ENCODE data around the gene HOXA7. TPM values are rescaled to one million over a fixed set of nuclear protein-coding genes. Genes with fewer than 3 reads are reported as not detected.
A peak's percentile ranks its signal among the peaks of the same experiment; 100 is the strongest.

Gene HOXA7
- total RNA-seq, 1 donor from 2014 or later, result 8.8 TPM

DNA sequence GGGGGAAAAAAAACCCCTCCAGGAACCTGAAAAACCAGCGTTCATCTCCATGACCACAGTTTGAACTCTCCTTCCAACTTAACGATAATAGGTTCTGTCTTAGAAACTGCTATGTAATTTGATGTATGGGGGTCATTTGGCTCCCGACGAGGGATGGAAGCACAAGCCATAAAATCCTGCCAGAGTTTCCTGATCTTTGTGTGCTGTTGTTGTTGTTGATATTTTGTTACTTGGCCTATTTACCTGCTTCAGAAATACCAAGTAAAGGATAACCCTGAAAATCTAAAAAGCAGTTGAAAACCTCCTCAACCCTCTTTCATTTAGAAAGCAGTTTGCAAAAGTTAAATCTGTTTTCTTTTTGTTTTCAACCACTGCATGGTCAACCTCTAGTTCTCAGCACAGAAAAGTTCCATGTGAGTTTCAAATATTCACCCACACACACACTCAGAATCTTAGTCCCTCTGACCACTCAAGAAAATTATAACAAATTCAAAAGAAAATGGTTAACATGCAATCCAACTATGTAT, 44.7 kb downstream of the HOXA7 start:
- Mint-ChIP-seq H3K4me3 (peak overlapping the region; percentile 86), H3K36me3 (ENCODE audit: low read depth) (peaks cover 9% of the 10 kb centered on the region), H3K27ac (ENCODE audit: unreplicated experiment) (no peak overlapping the region), H3K4me1 (peaks cover 55% of the 10 kb centered on the region), H3K9me3 (no peaks in the 10 kb centered on the region), H3K27me3 (ENCODE audit: low read depth) (peaks cover 94% of the 10 kb centered on the region)
- TF ChIP-seq, protein P1, sequence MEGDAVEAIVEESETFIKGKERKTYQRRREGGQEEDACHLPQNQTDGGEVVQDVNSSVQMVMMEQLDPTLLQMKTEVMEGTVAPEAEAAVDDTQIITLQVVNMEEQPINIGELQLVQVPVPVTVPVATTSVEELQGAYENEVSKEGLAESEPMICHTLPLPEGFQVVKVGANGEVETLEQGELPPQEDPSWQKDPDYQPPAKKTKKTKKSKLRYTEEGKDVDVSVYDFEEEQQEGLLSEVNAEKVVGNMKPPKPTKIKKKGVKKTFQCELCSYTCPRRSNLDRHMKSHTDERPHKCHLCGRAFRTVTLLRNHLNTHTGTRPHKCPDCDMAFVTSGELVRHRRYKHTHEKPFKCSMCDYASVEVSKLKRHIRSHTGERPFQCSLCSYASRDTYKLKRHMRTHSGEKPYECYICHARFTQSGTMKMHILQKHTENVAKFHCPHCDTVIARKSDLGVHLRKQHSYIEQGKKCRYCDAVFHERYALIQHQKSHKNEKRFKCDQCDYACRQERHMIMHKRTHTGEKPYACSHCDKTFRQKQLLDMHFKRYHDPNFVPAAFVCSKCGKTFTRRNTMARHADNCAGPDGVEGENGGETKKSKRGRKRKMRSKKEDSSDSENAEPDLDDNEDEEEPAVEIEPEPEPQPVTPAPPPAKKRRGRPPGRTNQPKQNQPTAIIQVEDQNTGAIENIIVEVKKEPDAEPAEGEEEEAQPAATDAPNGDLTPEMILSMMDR (conservative IDR thresholded peaks at IDR 0.05), result no peak
- no peak for DNase-seq (ENCODE audit: low read depth, low spot score)

DNA sequence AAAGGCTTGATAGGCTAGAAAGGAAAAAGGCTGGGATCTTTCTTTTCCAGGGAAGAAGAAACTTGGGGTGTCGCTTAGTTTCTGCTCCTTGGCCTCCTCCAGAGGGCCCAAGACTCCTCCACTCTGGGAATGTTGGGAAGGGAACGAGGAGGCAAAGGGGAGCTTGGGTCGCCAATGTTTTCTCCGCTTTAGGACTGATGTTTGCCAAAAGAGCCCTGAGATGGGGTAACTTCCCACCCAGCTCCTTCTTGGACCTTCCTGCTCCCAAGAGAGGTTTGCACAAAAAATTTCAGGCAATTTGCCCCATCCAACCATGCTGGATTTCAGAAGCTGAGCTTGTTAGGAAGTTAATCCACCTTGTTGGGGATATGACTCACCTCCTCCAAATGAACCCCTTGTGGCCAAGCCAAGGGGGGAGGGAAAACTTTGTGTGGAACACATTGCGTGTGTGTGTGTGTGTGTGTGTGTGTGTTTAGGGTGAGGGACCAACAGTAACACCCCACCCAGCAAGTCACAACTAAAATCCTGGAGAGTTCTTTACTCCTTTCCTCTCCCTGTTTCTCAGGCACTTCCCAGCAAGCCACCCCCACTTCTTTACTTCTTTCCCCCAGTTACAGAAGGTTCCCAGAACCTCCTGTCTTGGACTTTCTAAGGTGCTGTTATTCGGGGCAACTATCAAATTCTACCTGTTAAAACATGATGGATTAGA, 45.3 kb downstream of the HOXA7 start:
- Mint-ChIP-seq H3K27ac (ENCODE audit: unreplicated experiment) (no peak overlapping the region), H3K27me3 (ENCODE audit: low read depth) (peaks cover 93% of the 10 kb centered on the region), H3K36me3 (ENCODE audit: low read depth) (peaks cover 9% of the 10 kb centered on the region), H3K4me3 (peak overlapping the region; percentile 86), H3K4me1 (peaks cover 58% of the 10 kb centered on the region), H3K9me3 (no peaks in the 10 kb centered on the region)
- DNase-seq (ENCODE audit: low read depth, low spot score), result no peak
- TF ChIP-seq, protein P1 (conservative IDR thresholded peaks at IDR 0.05), result no peak

DNA sequence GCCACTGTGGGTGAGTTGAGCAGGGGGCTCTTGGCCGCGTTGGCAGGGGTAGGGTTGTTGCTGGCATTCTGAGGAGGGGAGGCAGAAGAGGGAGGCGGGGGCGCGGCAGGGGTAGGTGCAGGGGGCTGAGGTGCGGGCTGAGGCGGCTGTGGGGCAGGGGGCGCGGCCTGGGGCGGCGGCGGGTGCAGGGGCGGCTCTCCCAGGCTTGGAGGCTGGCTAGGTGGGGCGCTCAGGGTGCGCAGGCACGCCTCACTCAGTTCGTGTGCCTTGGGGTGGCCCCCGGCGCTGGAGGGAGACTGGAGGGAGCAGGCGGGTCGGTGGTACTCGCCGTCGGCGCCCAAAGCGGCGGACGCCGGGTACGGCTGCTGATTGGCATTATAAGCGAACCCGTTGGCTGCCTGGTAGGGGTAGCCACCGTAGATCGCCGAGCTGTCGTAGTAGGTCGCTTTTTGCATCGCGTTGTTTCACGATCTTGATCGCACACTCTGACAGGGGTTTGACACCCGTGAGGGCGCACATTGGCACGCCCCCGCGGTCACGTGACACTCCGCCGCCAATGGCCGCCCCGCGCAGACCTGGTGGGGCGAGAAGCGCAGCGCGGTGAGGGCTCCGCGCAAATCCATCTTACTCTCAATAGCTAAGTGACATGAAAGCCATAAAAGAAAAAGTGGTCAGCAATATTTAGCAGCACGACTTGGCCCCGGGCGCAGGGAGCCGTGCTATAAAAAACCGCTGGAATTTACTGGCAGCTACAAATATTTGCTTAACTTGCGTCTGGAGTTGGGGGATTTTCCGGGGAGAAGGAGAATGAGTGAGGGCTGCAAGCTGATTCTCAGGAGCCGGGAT, 46.1 kb downstream of the HOXA7 start:
- no peak for DNase-seq (ENCODE audit: low read depth, low spot score)
- Mint-ChIP-seq H3K36me3 (ENCODE audit: low read depth) (peaks cover 9% of the 10 kb centered on the region), H3K4me3 (peak overlapping the region; percentile 99), H3K27ac (ENCODE audit: unreplicated experiment) (no peak overlapping the region), H3K27me3 (ENCODE audit: low read depth) (peaks cover 93% of the 10 kb centered on the region), H3K9me3 (no peaks in the 10 kb centered on the region), H3K4me1 (peaks cover 66% of the 10 kb centered on the region)
- TF ChIP-seq, protein P1 (conservative IDR thresholded peaks at IDR 0.05), result no peak

DNA sequence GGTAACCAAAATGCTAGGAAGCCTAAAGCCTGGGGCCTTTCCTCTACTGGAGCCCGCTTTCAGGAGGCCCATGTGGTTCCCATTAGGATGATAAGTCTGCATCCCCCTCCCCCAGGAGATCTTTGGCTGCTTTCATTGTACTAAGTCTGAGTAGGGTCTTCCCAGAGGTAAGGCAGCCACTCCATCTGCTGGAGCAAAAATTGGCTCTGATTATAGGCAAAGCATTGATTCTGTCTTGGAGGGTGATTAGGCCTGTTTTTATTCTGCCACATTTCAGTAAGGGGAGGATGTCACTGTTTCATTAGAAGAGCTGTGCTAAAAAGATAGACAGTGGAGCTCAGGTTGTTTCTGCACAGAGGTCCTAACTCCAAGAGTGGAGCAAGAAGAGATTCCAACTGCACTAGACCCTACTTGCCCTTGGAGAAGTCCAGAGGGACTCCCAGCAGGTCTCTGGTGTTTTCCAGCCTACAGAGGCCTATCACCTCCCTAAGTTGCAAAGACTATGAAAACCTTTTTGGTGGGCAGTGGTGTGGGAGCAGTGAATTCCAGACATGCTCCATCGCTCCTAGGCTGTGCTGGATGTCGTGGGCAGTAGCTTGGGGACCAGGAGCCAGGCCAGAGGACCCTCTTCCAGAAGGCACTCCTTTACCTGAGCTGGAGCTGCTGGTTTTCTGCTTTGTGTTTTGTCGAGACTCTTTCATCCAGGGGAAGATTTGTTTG, 46.8 kb downstream of the HOXA7 start:
- H3K36me3 Mint-ChIP-seq (ENCODE audit: low read depth), result peaks cover 9% of the 10 kb centered on the region
- H3K27me3 Mint-ChIP-seq (ENCODE audit: low read depth), result peaks cover 93% of the 10 kb centered on the region
- H3K4me3 Mint-ChIP-seq, result peak overlapping the region; percentile 99
- H3K27ac Mint-ChIP-seq (ENCODE audit: unreplicated experiment), result no peak overlapping the region
- no peaks in the 10 kb centered on the region for H3K9me3 Mint-ChIP-seq
- TF ChIP-seq, protein P1 (conservative IDR thresholded peaks at IDR 0.05), result no peak
- no peak for DNase-seq (ENCODE audit: low read depth, low spot score)
- peaks cover 67% of the 10 kb centered on the region for H3K4me1 Mint-ChIP-seq

DNA sequence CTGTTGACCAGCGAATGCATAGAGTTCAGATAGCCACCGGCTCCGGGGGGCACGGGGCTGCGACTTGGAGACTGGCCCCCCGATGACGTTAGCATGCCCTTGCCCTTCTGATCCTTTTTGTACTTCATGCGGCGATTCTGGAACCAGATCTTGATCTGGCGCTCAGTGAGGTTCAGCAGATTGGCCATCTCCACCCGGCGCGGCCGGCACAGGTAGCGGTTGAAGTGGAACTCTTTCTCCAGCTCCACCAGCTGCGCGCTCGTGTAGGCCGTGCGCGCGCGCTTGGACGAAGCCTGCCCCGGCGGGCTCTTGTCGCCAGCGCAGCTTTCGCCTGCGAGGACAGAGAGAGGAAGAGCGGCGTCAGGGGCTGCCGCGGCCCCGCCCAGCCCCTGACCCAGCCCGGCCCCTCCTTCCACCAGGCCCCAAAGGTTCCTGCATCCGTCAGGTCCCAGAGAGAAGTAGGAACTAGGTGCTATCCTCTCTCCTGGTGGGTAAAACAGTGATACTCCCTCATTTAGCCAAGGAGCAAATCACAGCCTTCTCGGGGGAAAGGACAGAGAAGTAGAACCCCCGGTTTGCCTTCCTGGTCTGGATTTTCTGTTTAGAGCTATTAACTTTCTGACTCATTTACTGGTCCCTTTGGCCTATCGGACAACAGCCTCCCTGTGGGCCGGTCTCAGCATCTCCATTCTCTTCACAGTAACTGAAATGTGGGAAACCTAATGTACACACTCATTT, 47.9 kb downstream of the HOXA7 start:
- peaks cover 73% of the 10 kb centered on the region for H3K4me1 Mint-ChIP-seq
- peaks cover 96% of the 10 kb centered on the region for H3K27me3 Mint-ChIP-seq (ENCODE audit: low read depth)
- H3K36me3 Mint-ChIP-seq (ENCODE audit: low read depth), result peaks cover 9% of the 10 kb centered on the region
- no peak for DNase-seq (ENCODE audit: low read depth, low spot score)
- TF ChIP-seq, protein P1 (conservative IDR thresholded peaks at IDR 0.05), result no peak
- peak overlapping the region; percentile 99 for H3K4me3 Mint-ChIP-seq
- no peaks in the 10 kb centered on the region for H3K9me3 Mint-ChIP-seq
- peak overlapping the region; percentile 77 for H3K27ac Mint-ChIP-seq (ENCODE audit: unreplicated experiment)

Data from neural crest cell (in vitro differentiated cells).